ENCODE results near the gene STK17A.
A peak's percentile ranks its signal among the peaks of the same experiment; 100 is the strongest.

STK17A gene

GRCh38 chr7:43637114-43637806, 54.4 kb downstream of the STK17A start:
- H3K27ac ChIP-seq = peak overlapping the region; percentile 51
- TF ChIP-seq CTCF (conservative IDR thresholded peaks at IDR 0.05) = no peak

DNA sequence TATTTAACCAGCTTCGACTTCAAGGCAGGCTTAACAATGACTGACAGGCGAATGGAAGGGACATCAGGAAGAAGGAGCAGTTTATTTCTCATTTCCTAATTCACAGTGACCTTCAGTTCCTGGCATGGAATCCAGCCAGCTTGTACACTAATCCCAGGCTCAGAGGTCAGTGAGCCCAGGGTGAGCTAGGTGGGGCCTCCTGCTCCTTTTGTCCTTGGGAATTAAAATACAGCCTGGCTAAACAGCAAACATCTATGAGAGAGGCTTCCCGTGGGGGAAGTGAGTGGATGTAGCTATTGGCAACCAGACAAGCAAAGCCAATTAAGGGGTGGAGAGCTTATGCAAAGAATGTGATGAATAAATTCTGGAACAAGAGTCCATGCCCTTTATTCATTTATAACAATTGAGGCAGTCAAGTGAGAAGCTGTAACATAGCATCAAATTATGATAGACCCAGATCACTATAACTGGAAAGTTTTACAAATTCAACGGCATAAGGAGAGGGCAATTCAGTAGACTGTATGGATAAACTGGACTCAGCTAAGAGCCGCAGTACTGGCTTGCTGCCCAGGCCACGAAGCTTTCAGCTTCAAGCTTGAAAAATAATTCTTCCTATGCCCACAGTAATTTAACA, 57.1 kb downstream of the STK17A start:
- no peak overlapping the region for H3K27ac ChIP-seq

DNA sequence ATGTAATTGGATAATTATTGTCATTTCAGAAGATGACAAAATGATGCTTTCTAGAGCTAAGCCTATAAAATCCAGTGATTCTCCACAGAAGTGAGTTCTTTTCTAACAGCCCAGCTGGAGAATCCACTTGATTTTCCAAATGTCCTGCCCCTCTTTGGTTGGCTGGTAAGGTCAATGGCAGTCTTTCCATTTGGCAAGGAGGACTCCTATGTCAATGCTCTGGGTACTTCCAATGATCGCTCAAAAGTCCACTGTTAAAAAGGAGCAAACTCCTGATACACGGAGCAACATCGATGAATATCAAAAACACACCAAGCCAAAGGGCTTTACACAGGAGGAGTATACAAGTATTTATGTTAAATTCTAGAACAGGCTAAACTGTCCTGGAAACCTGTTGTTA, 57.8 kb downstream of the STK17A start:
- TF ChIP-seq CTCF (conservative IDR thresholded peaks at IDR 0.05) = no peak
- H3K27ac ChIP-seq = no peak overlapping the region

More for the DNA sequence above, 57.1 kb downstream of the STK17A start:
- TF ChIP-seq CTCF (conservative IDR thresholded peaks at IDR 0.05) = no peak

GRCh38 chr7:43642897-43643630, 60.2 kb downstream of the STK17A start:
- H3K27ac ChIP-seq = no peak overlapping the region
- no peak for TF ChIP-seq CTCF (conservative IDR thresholded peaks at IDR 0.05)

DNA sequence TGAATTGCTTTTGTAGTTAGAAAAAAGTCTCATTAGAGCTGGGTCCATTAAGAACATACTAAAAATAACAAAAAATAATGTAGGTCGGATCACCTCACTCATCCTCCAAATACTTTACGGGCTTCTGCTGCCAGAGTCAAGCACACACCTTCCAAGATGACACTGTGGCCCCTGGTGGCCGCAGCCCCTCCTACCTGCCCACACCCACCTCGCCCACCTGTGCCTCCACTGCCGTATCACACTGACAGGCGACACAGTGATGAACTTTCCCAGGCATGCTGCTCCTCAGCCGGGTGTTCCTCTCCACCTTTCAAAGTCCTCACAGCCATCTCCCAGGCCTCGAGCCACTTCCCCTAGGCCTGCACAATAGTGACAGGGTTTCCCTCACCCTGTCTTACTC, 60.9 kb downstream of the STK17A start:
- TF ChIP-seq CTCF (conservative IDR thresholded peaks at IDR 0.05) = no peak
- no peak overlapping the region for H3K27ac ChIP-seq

DNA sequence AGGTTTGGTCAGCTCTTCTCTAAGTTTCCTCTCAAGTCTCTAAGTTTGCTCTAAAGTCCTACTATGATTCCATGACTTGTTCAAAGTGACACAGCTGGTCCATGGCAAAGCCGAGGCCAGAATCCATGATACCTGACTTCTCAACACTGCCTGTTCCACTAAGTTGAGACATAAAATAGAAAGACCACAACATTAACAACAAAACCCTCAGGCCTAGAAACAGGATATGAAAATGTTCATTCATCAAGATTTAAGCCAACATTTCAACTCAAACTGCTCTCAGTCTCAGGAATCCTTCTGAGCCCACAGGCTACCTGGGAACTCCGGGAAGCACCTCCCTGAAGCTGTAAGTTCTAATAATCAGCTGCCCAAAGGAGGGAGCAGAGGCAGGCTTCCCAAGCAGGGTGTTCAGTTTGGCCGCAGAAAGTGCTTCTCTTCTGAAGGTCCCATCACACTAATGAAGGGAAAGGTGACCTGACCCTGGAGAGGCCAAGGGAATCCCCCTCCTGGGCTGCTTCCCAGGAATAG, 62.9 kb downstream of the STK17A start:
- no peak overlapping the region for H3K27ac ChIP-seq
- TF ChIP-seq CTCF (conservative IDR thresholded peaks at IDR 0.05) = no peak

All from VCaP (cell line).